Measurements from ENCODE around the gene NUCB1.

The NUCB1 gene

DNA sequence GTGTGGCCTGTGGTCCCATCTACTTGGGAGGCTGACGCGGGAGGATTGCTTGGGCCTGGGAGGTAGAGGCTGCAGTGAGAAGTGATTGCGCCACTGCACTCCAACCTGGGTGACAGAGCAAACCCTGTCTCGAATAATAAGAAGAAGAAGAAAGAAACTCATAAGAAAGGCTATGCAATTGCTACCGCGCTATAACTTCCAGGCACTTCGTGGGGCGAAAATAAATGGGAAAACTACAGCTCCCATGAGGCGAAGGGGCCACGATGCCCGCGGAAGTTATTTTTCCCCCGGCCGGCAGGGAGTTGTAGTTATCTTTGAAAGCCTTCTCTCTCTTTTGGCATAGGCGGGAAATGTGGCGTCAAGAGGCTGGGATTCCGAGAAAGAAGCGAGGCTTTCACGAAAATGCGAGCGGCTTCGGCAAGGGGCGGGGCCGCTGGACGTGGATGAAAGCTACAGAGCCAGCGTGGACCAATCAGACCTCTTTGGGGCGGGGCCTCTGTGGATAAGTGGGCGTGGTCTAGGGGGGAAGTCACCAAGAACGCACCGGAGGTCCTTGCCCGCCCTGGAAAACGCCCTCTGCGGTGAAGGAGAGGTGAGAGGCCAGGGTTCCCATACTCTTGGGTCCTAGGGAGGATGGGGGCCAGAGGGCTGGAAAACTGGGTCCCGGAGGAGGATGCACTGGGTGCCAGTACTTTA is at the start of gene NUCB1:
TSS of gene NUCB1 (plus strand) at position 532 of the 696 bp plus-strand sequence. CDS start 485 bp downstream, outside the sequence.
- Histone ChIP-seq H3K4me1 (ENCODE audit: control insufficient read depth, insufficient read depth, low read length) (peaks cover 23% of the 10 kb centered on the region), H3K27me3 (ENCODE audit: control insufficient read depth in 1 of 2, insufficient read depth in 2 of 2, low read length in 2 of 2) (no peaks in the 10 kb centered on the region), H3K36me3 (ENCODE audit: control insufficient read depth in 2 of 2, insufficient read depth in 2 of 2, low read length in 2 of 2) (peaks cover 4 to 7% of the 10 kb centered on the region in 2 donors), H3K9me3 (ENCODE audit: control insufficient read depth in 2 of 2, low read length in 2 of 2) (no peaks in the 10 kb centered on the region), H3K9ac (ENCODE audit: low read length in 2 of 2) (peak within 1 kb of the TSS; percentile 92 to 95), H3K27ac (ENCODE audit: low read length) (peak within 1 kb of the TSS; percentile 77), H3K4me3 (ENCODE audit: low read length in 2 of 2) (peak within 1 kb of the TSS; percentile 95 to 98)

- no peak overlapping the region for H3K27ac ChIP-seq (ENCODE audit: low read length)
- no peak overlapping the region for H3K9ac ChIP-seq (ENCODE audit: low read length in 2 of 2)
- no peaks in the 10 kb centered on the region for H3K27me3 ChIP-seq (ENCODE audit: control insufficient read depth in 1 of 2, insufficient read depth in 2 of 2, low read length in 2 of 2)
- no peaks in the 10 kb centered on the region for H3K9me3 ChIP-seq (ENCODE audit: control insufficient read depth in 2 of 2, low read length in 2 of 2)
- peaks cover 0 to 3% of the 10 kb centered on the region in 2 donors for H3K36me3 ChIP-seq (ENCODE audit: control insufficient read depth in 2 of 2, insufficient read depth in 2 of 2, low read length in 2 of 2)
- no peaks in the 10 kb centered on the region for H3K4me1 ChIP-seq (ENCODE audit: control insufficient read depth, insufficient read depth, low read length)
- H3K4me3 ChIP-seq (ENCODE audit: low read length in 2 of 2): no peak overlapping the region
Measured at GRCh38 chr19:48852292-48852691, 47.8 kb upstream of the NUCB1 start.

- Histone ChIP-seq H3K9ac (ENCODE audit: low read length in 2 of 2) (no peak overlapping the region), H3K4me1 (ENCODE audit: control insufficient read depth, insufficient read depth, low read length) (no peaks in the 10 kb centered on the region), H3K27me3 (ENCODE audit: control insufficient read depth in 1 of 2, insufficient read depth in 2 of 2, low read length in 2 of 2) (no peaks in the 10 kb centered on the region), H3K27ac (ENCODE audit: low read length) (no peak overlapping the region), H3K36me3 (ENCODE audit: control insufficient read depth in 2 of 2, insufficient read depth in 2 of 2, low read length in 2 of 2) (peaks cover 0 to 3% of the 10 kb centered on the region in 2 donors), H3K4me3 (ENCODE audit: low read length in 2 of 2) (no peak overlapping the region), H3K9me3 (ENCODE audit: control insufficient read depth in 2 of 2, low read length in 2 of 2) (no peaks in the 10 kb centered on the region)
Measured at GRCh38 chr19:48853483-48853882, 46.6 kb upstream of the NUCB1 start.

GRCh38 chr19:48854103-48854502 is 46.0 kb upstream of the NUCB1 start:
- H3K36me3 ChIP-seq (ENCODE audit: control insufficient read depth in 2 of 2, insufficient read depth in 2 of 2, low read length in 2 of 2): peaks cover 0 to 3% of the 10 kb centered on the region in 2 donors
- no peaks in the 10 kb centered on the region for H3K4me1 ChIP-seq (ENCODE audit: control insufficient read depth, insufficient read depth, low read length)
- no peak overlapping the region for H3K27ac ChIP-seq (ENCODE audit: low read length)
- no peaks in the 10 kb centered on the region for H3K9me3 ChIP-seq (ENCODE audit: control insufficient read depth in 2 of 2, low read length in 2 of 2)
- H3K9ac ChIP-seq (ENCODE audit: low read length in 2 of 2): no peak overlapping the region
- no peaks in the 10 kb centered on the region for H3K27me3 ChIP-seq (ENCODE audit: control insufficient read depth in 1 of 2, insufficient read depth in 2 of 2, low read length in 2 of 2)
- H3K4me3 ChIP-seq (ENCODE audit: low read length in 2 of 2): no peak overlapping the region

GRCh38 chr19:48856921-48857320 is 43.2 kb upstream of the NUCB1 start:
- no peaks in the 10 kb centered on the region for H3K4me1 ChIP-seq (ENCODE audit: control insufficient read depth, insufficient read depth, low read length)
- H3K36me3 ChIP-seq (ENCODE audit: control insufficient read depth in 2 of 2, insufficient read depth in 2 of 2, low read length in 2 of 2): peaks cover 0 to 3% of the 10 kb centered on the region in 2 donors
- H3K9me3 ChIP-seq (ENCODE audit: control insufficient read depth in 2 of 2, low read length in 2 of 2): no peaks in the 10 kb centered on the region
- no peak overlapping the region for H3K9ac ChIP-seq (ENCODE audit: low read length in 2 of 2)
- no peaks in the 10 kb centered on the region for H3K27me3 ChIP-seq (ENCODE audit: control insufficient read depth in 1 of 2, insufficient read depth in 2 of 2, low read length in 2 of 2)
- no peak overlapping the region for H3K27ac ChIP-seq (ENCODE audit: low read length)
- no peak overlapping the region for H3K4me3 ChIP-seq (ENCODE audit: low read length in 2 of 2)

- Histone ChIP-seq H3K27ac (ENCODE audit: low read length) (no peak overlapping the region), H3K9me3 (ENCODE audit: control insufficient read depth in 2 of 2, low read length in 2 of 2) (no peaks in the 10 kb centered on the region), H3K9ac (ENCODE audit: low read length in 2 of 2) (no peak overlapping the region), H3K4me3 (ENCODE audit: low read length in 2 of 2) (no peak overlapping the region), H3K27me3 (ENCODE audit: control insufficient read depth in 1 of 2, insufficient read depth in 2 of 2, low read length in 2 of 2) (no peaks in the 10 kb centered on the region), H3K36me3 (ENCODE audit: control insufficient read depth in 2 of 2, insufficient read depth in 2 of 2, low read length in 2 of 2) (no peaks in the 10 kb centered on the region), H3K4me1 (ENCODE audit: control insufficient read depth, insufficient read depth, low read length) (no peaks in the 10 kb centered on the region)
Measured at GRCh38 chr19:48858984-48859710, 41.0 kb upstream of the NUCB1 start.

DNA sequence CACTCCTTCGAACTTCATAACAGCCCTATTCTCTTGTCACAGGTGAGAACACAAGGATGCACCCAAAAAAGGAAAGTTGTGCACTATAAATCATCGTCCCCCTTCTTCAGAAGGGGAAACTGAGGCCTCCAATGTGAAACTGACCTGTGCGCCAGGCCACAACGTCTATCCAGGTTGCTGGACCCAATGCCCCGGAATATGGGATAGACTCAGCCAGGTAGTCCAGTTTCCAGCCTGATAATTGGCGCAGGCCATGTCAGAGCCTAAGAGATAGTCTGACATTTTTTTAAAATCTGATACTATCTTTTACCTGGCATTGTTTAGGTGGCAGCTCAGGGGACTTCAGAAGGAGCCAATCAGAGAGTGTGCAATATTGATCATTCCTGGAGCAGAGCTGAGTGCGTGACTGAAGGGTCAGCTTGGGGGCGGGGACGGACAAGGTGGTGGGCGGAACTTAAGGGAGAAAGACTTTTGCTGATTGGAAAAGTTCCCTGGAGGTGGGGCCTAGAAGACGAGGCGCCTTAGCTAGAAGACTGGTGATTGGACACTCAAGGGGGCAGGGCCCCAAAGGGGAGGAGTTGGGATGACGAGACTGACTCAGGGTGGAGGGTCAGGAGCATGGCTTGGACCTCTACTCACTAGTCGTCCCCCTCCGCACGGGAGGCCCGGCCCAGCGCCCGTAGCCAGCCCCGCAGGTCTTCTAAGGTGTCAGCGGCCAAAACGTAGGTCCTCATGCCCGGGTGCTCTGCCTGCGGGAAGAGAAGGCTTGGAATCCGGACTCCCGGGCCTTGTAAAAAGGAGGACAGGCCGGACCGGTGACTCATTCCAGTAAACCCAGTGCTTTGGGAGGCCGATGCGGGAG is 40.2 kb upstream of the NUCB1 start:
- no peaks in the 10 kb centered on the region for H3K27me3 ChIP-seq (ENCODE audit: control insufficient read depth in 1 of 2, insufficient read depth in 2 of 2, low read length in 2 of 2)
- peaks cover 0 to 2% of the 10 kb centered on the region in 2 donors for H3K36me3 ChIP-seq (ENCODE audit: control insufficient read depth in 2 of 2, insufficient read depth in 2 of 2, low read length in 2 of 2)
- H3K9me3 ChIP-seq (ENCODE audit: control insufficient read depth in 2 of 2, low read length in 2 of 2): no peaks in the 10 kb centered on the region
- no peak overlapping the region for H3K9ac ChIP-seq (ENCODE audit: low read length in 2 of 2)
- H3K4me3 ChIP-seq (ENCODE audit: low read length in 2 of 2): no peak overlapping the region
- H3K4me1 ChIP-seq (ENCODE audit: control insufficient read depth, insufficient read depth, low read length): no peaks in the 10 kb centered on the region
- H3K27ac ChIP-seq (ENCODE audit: low read length): no peak overlapping the region

DNA sequence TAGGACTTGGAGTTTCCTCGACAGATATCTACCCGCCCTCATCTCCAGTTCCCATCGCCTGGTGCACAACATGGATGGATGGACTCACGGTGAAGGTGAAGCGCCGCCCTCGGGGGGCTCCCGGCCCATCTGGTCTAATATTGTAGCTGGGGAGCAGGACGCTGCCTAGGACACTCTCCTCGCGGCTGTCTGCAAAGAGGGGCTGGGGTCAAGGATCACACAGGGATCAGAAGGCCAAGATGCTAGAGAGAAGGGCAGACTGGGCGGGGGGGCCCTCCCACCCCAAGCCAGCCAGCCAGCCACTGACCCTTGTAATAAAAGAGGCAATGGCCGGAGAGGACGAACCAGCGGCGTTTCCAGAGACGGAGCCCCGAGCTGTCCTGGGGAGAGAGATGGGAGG is 38.8 kb upstream of the NUCB1 start:
- no peak overlapping the region for H3K9ac ChIP-seq (ENCODE audit: low read length in 2 of 2)
- peaks cover 0 to 2% of the 10 kb centered on the region in 2 donors for H3K36me3 ChIP-seq (ENCODE audit: control insufficient read depth in 2 of 2, insufficient read depth in 2 of 2, low read length in 2 of 2)
- H3K9me3 ChIP-seq (ENCODE audit: control insufficient read depth in 2 of 2, low read length in 2 of 2): no peaks in the 10 kb centered on the region
- H3K4me1 ChIP-seq (ENCODE audit: control insufficient read depth, insufficient read depth, low read length): peaks cover 2% of the 10 kb centered on the region
- H3K27ac ChIP-seq (ENCODE audit: low read length): no peak overlapping the region
- H3K27me3 ChIP-seq (ENCODE audit: control insufficient read depth in 1 of 2, insufficient read depth in 2 of 2, low read length in 2 of 2): no peaks in the 10 kb centered on the region
- no peak overlapping the region for H3K4me3 ChIP-seq (ENCODE audit: low read length in 2 of 2)

DNA sequence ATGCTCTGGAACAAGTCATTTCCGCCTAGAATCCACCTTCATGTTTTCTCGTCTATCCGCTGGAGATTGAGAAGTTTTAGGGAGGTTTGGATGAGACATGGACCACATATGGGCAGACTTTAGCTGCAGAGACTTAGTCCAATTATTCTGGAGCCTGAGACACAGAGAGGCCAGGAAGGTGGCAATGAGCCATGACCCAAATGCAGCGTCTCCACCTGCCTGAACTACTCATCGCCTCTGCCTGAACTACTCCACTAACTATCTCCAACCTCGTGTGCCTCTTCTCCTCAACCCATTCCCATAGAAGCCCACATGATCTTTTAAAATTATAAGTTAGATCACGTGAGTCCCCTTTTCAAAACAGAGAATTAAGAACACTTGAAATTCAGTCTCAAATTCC is 37.3 kb upstream of the NUCB1 start:
- no peak overlapping the region for H3K4me3 ChIP-seq (ENCODE audit: low read length in 2 of 2)
- peaks cover 15% of the 10 kb centered on the region for H3K4me1 ChIP-seq (ENCODE audit: control insufficient read depth, insufficient read depth, low read length)
- peaks cover 0 to 2% of the 10 kb centered on the region in 2 donors for H3K36me3 ChIP-seq (ENCODE audit: control insufficient read depth in 2 of 2, insufficient read depth in 2 of 2, low read length in 2 of 2)
- H3K27ac ChIP-seq (ENCODE audit: low read length): no peak overlapping the region
- no peaks in the 10 kb centered on the region for H3K9me3 ChIP-seq (ENCODE audit: control insufficient read depth in 2 of 2, low read length in 2 of 2)
- H3K9ac ChIP-seq (ENCODE audit: low read length in 2 of 2): no peak overlapping the region
- no peaks in the 10 kb centered on the region for H3K27me3 ChIP-seq (ENCODE audit: control insufficient read depth in 1 of 2, insufficient read depth in 2 of 2, low read length in 2 of 2)

- Histone ChIP-seq H3K4me3 (ENCODE audit: low read length in 2 of 2) (peak overlapping the region in 1 of 2 donors; percentile 29), H3K27me3 (ENCODE audit: control insufficient read depth in 1 of 2, insufficient read depth in 2 of 2, low read length in 2 of 2) (no peaks in the 10 kb centered on the region), H3K36me3 (ENCODE audit: control insufficient read depth in 2 of 2, insufficient read depth in 2 of 2, low read length in 2 of 2) (peaks cover 0 to 2% of the 10 kb centered on the region in 2 donors), H3K27ac (ENCODE audit: low read length) (no peak overlapping the region), H3K4me1 (ENCODE audit: control insufficient read depth, insufficient read depth, low read length) (peaks cover 25% of the 10 kb centered on the region), H3K9ac (ENCODE audit: low read length in 2 of 2) (no peak overlapping the region), H3K9me3 (ENCODE audit: control insufficient read depth in 2 of 2, low read length in 2 of 2) (no peaks in the 10 kb centered on the region)
Measured at GRCh38 chr19:48866692-48867091, 33.4 kb upstream of the NUCB1 start.
